Measurements from ENCODE around the gene CXCR4.

GRCh38 chr2:136067897-136068580 is 49.9 kb downstream of the CXCR4 start:
- TF ChIP-seq POLR2AphosphoS5 (IDR thresholded peaks at IDR 0.05; ENCODE audit: borderline replicate concordance, low read depth, low read length), result no peak
- no peak for TF ChIP-seq EZH2 (IDR thresholded peaks at IDR 0.05)

Measured in SK-N-MC (cell line).